IMR-90 (cell line): ENCODE measurements around the gene CENPP. TPM values are rescaled to one million over a fixed set of nuclear protein-coding genes. Genes with fewer than 3 reads are reported as not detected.

Source experiments
- ATAC-seq: fragments of 200-7000 bp; cut with Tn5 transposase; 2 replicates; pipeline ENCODE4 v1.9.1; 2020; ENCODE audit warnings: low read depth, mild to moderate bottlenecking, moderate library complexity
- Bru-seq: library from RNA; stranded (reverse); fragments of 400-500 nt; gene quantifications from one replicate; lab custom pipeline; 2021; lab: Mats Ljungman, UMichigan
- BruChase-seq, 2 experiments: library from RNA; stranded (reverse); fragments of 400-500 nt; gene quantifications; one replicate each; lab custom pipeline; 2021; lab: Mats Ljungman, UMichigan
- BruUV-seq: library from RNA; stranded (reverse); fragments of 400-500 nt; replicated peaks from 2 replicates; lab custom pipeline; 2021; lab: Mats Ljungman, UMichigan
- CTCF ChIA-PET: fragments of 300-600 bp; formaldehyde crosslinking; extraction: SDS; loops from one replicate; lab custom pipeline; 2021; ENCODE audit warnings: antibody characterized with exemption; lab: Yijun Ruan, JAX
- POLR2A ChIA-PET: fragments of 300-600 bp; sonication (Branson Sonifier 250); formaldehyde crosslinking; loops from one replicate; lab custom pipeline; 2022; ENCODE audit warnings: antibody characterized with exemption; ENCODE audit not compliant: unreplicated experiment; lab: Charles Lee
- DNase-seq: peaks from one replicate; pipeline ENCODE4 v3.0.0; 2013
- H2AFZ ChIP-seq: replicated peaks from 2 replicates; pipeline ENCODE3; 2013; ENCODE audit warnings: low read length, mild to moderate bottlenecking; ENCODE audit not compliant: poor library complexity
- H2AK5ac ChIP-seq: 2 replicates; pipeline ENCODE4 v1.6.1; 2013; ENCODE audit warnings: low read depth, low read length, inconsistent platforms
- H2AK9ac ChIP-seq: replicated peaks from 2 replicates; pipeline ENCODE3; 2013; ENCODE audit warnings: mild to moderate bottlenecking, low read depth, low read length, moderate library complexity; ENCODE audit not compliant: poor library complexity
- H2BK120ac ChIP-seq: 2 replicates; pipeline ENCODE4 v1.6.1; 2013; ENCODE audit warnings: low read depth, low read length, inconsistent platforms
- H2BK15ac ChIP-seq: 3 replicates; pipeline ENCODE4 v1.6.1; 2013; ENCODE audit warnings: low read depth, low read length, inconsistent platforms
- H2BK20ac ChIP-seq: 2 replicates; pipeline ENCODE4 v1.6.1; 2013; ENCODE audit warnings: low read depth, mild to moderate bottlenecking, inconsistent platforms, low read length, moderate library complexity
- H2BK5ac ChIP-seq: 2 replicates; pipeline ENCODE4 v1.6.1; 2013; ENCODE audit warnings: mild to moderate bottlenecking, low read depth, low read length, inconsistent platforms; ENCODE audit not compliant: poor library complexity, severe bottlenecking
- H3K14ac ChIP-seq: replicated peaks from 2 replicates; pipeline ENCODE4 v1.6.1; 2013; ENCODE audit warnings: low read depth, low read length, inconsistent platforms
- H3K18ac ChIP-seq: 2 replicates; pipeline ENCODE4 v1.6.1; 2013; ENCODE audit warnings: low read depth, low read length, control low read depth
- H3K23ac ChIP-seq: 2 replicates; pipeline ENCODE4 v1.6.1; 2013; ENCODE audit warnings: low read depth, low read length, inconsistent platforms
- H3K27ac ChIP-seq: 2 replicates; pipeline ENCODE4 v1.5.1; 2013; ENCODE audit warnings: mild to moderate bottlenecking, control low read depth, low read length; ENCODE audit not compliant: insufficient read depth
- H3K27me3 ChIP-seq: 2 replicates; pipeline ENCODE4 v1.6.1; 2013; ENCODE audit warnings: low read length; ENCODE audit not compliant: control insufficient read depth, insufficient read depth
- H3K36me3 ChIP-seq: 2 replicates; pipeline ENCODE4 v1.6.1; 2013; ENCODE audit warnings: low read length, mixed read lengths; ENCODE audit not compliant: control insufficient read depth, insufficient read depth
- H3K4ac ChIP-seq: 2 replicates; pipeline ENCODE4 v1.6.1; 2013; ENCODE audit warnings: low read depth, low read length, inconsistent platforms
- H3K4me1 ChIP-seq: 2 replicates; pipeline ENCODE4 v1.6.1; 2013; ENCODE audit warnings: low read length, mixed read lengths; ENCODE audit not compliant: control insufficient read depth, insufficient read depth
- H3K4me2 ChIP-seq: 2 replicates; pipeline ENCODE4 v1.6.1; 2013; ENCODE audit warnings: low read depth, mild to moderate bottlenecking, control low read depth, low read length, moderate library complexity
- H3K4me3 ChIP-seq: 2 replicates; pipeline ENCODE4 v1.5.1; 2013; ENCODE audit warnings: low read depth, mild to moderate bottlenecking, control low read depth, low read length, moderate library complexity; ENCODE audit not compliant: insufficient read depth
- H3K56ac ChIP-seq: 2 replicates; pipeline ENCODE4 v1.6.1; 2013; ENCODE audit warnings: low read length, inconsistent platforms; ENCODE audit not compliant: insufficient read depth; ENCODE audit errors: extremely low read depth
- H3K79me1 ChIP-seq, 2 experiments: 2 replicates each; pipeline ENCODE4 v1.6.1; 2013; ENCODE audit warnings: low read length in 2 of 2, inconsistent platforms in 1 of 2, low read depth in 1 of 2
- H3K9ac ChIP-seq: 2 replicates; pipeline ENCODE4 v1.6.1; 2013; ENCODE audit warnings: low read depth, low read length, control low read depth
- H3K9me1 ChIP-seq: 2 replicates; pipeline ENCODE4 v1.6.1; 2013; ENCODE audit warnings: low read length, inconsistent platforms; ENCODE audit not compliant: insufficient read depth
- H3K9me3 ChIP-seq: 2 replicates; pipeline ENCODE4 v1.6.1; 2013; ENCODE audit warnings: low read length; ENCODE audit not compliant: control insufficient read depth, insufficient read depth
- H4K20me1 ChIP-seq: 2 replicates; pipeline ENCODE4 v1.6.1; 2013; ENCODE audit warnings: low read length, inconsistent platforms; ENCODE audit not compliant: insufficient read depth
- H4K5ac ChIP-seq: 2 replicates; pipeline ENCODE4 v1.6.1; 2013; ENCODE audit warnings: mild to moderate bottlenecking, low read depth, low read length, control low read depth
- H4K8ac ChIP-seq, 2 experiments: 2 replicates each; pipeline ENCODE4 v1.6.1; 2013; ENCODE audit warnings: low read depth in 2 of 2, low read length in 2 of 2, control low read depth in 1 of 2, inconsistent platforms in 1 of 2
- H4K91ac ChIP-seq: 2 replicates; pipeline ENCODE4 v1.6.1; 2013; ENCODE audit warnings: low read depth, low read length, inconsistent platforms; ENCODE audit not compliant: insufficient read depth
- BHLHE40 ChIP-seq: fragments of 150-350 bp; IDR thresholded peaks from 2 replicates; pipeline ENCODE4 v1.6.1; 2016; ENCODE audit warnings: mild to moderate bottlenecking, low read depth, low read length
- CHD1 ChIP-seq: IDR thresholded peaks from 2 replicates; pipeline ENCODE4 v1.6.1; 2012; ENCODE audit warnings: low read depth, low read length, improper control_type of control experiment
- MAZ ChIP-seq: IDR thresholded peaks from 2 replicates; pipeline ENCODE4 v1.6.1; 2012; ENCODE audit warnings: low read depth, mild to moderate bottlenecking, low read length, improper control_type of control experiment, moderate library complexity, borderline replicate concordance
- MXI1 ChIP-seq: IDR thresholded peaks from 2 replicates; pipeline ENCODE4 v1.6.1; 2012; ENCODE audit warnings: low read depth, mild to moderate bottlenecking, low read length, moderate library complexity, borderline replicate concordance
- NFE2L2 ChIP-seq: fragments of 150-350 bp; IDR thresholded peaks from 2 replicates; pipeline ENCODE4 v1.6.1; 2016; ENCODE audit warnings: low read depth, mild to moderate bottlenecking, low read length
- POLR2A ChIP-seq: IDR thresholded peaks from 2 replicates; pipeline ENCODE4 v1.6.1; 2012; ENCODE audit warnings: mild to moderate bottlenecking, low read depth, low read length
- RAD21 ChIP-seq: IDR thresholded peaks from 2 replicates; pipeline ENCODE4 v1.6.1; 2012; ENCODE audit warnings: low read length, improper control_type of control experiment
- SMC3 ChIP-seq: fragments of 150-350 bp; IDR thresholded peaks from 2 replicates; pipeline ENCODE4 v1.6.1; 2016; ENCODE audit warnings: low read depth, mild to moderate bottlenecking, antibody characterized with exemption, low read length, moderate library complexity
- WGBS, 2 experiments: methylation state at CpG; one replicate each; pipeline versions ENCODE4 v1.1.5 to v1.1.7; 2013; ENCODE audit warnings: missing lambda C conversion rate in 2 of 2; ENCODE audit not compliant: insufficient read length in 1 of 2; ENCODE audit errors: extremely low coverage in 2 of 2; 5-methylcytosine and 5-hydroxymethylcytosine counted together
- dilution Hi-C: fragments of 300-500 bp; cut with HindIII; formaldehyde crosslinking; loops from one replicate; pipeline ENCODE4 v1.14.3; 2018; ENCODE audit warnings: low sequenced_read_pairs; ENCODE audit not compliant: unreplicated experiment
- in situ Hi-C: fragments of 300-500 bp; cut with MboI; formaldehyde crosslinking; loops from 3 replicates; pipeline ENCODE4 v1.14.3; 2019; ENCODE audit warnings: low sequenced_read_pairs, inconsistent platforms, mixed read lengths
- intact Hi-C: fragments of 100-400 bp; cut with micrococcal nuclease; formaldehyde crosslinking; loops from 2 replicates; pipeline ENCODE4 v1.10.0; 2022
- long read RNA-seq: library from polyadenylated mRNA; unstranded; transcript quantifications from one replicate; pipeline ENCODE4 v2.0.0, GENCODE V29; 2021; ENCODE audit not compliant: unreplicated experiment
- polyA plus RNA-seq, 3 experiments: library from polyadenylated mRNA; depleted of rRNA; stranded (reverse); fragments of >200 nt; gene quantifications; 2 replicates each; pipeline ENCODE4 v1.2.3, GENCODE V29; 2012; ENCODE audit warnings: low replicate concordance in 1 of 3
- total RNA-seq: library from RNA; depleted of rRNA; stranded (reverse); fragments of >200 nt; gene quantifications from 2 replicates; pipeline ENCODE4 v1.2.3, GENCODE V29; 2012; rRNA removed
- TF ChIP-seq, protein P1 (sequence below): fragments of 150-350 bp; IDR thresholded peaks from 2 replicates; pipeline ENCODE4 v1.6.1; 2017; ENCODE audit warnings: mild to moderate bottlenecking, antibody characterized with exemption, low read length, low read depth

CENPP gene
- total RNA-seq (1.4 and 3.6 TPM in 2 replicates), polyA plus RNA-seq (2012; rRNA removed) (0.90 and 2.0 TPM in 2 replicates), Bru-seq, nascent RNA (percentile 52 among the genes with signal in this experiment), BruChase-seq, experiment 1, labeled RNA remaining after a 6-hour chase (percentile 72 among the genes with signal in this experiment), BruChase-seq, experiment 2, labeled RNA remaining after a 2-hour chase (percentile 67 among the genes with signal in this experiment)
- 0.32 and 0.49 TPM in 2 replicates for polyA plus RNA-seq (2012; cell fraction: cytosol; rRNA removed)
- polyA plus RNA-seq (2012; cell fraction: nucleus; rRNA removed; ENCODE audit: low replicate concordance) = 1.2 TPM in 2 replicates
- long read RNA-seq = 0 reads

DNA sequence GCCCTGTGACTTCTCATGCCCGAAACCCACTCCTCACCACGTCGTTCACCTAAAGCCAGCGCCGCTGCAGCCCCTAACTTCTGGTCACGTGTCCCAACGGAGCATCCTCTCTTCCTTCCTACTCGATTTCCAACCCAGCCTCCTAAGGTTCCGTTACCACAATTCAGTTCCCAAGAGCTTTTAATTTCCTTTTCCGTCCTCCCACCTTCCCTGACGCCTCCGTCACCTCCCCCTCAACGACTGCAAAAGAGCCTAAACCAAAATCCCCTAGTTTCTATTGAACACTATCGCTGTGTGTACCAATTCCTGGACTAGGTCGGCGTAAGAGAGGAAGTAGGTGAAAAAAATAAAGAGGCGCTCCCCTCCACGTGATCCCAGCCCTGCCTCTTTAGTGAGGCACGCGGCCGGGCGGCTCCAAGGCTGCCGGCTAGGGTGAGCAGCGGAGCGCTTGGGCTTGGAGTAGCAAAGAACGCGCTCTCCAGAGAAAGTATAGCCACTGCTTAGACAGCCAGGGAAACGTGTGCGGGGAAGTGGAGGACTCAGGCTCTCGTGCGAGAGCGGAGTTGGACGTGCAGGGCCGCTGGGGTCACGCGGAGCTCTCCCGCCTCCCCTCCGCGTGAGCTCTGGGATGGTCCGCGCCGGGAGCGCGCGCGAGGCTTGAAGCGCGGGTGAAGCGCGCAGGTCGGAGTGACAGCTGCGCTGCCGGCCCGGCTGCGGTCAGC is at the start of gene CENPP, which contains the start of gene NOL8:
Gene CENPP, plus strand, starts transcription at position 685 of the 722 bp plus-strand sequence.
Gene NOL8, minus strand, starts transcription at position 82 of the 722 bp plus-strand sequence. CDS start 1,189 bp downstream, outside the sequence.
- dilution Hi-C loops = no loop called here
- CTCF ChIA-PET = interaction anchor here (0.7 to 1.5 kb wide), 4 partner anchors 114 to 284 kb away, joined by 3 to 7 read pairs (median 4); no protein-coding TSS in a partner anchor
- peak within 1 kb of the TSS; percentile 97 for H3K4me2 ChIP-seq
- H2BK5ac ChIP-seq = peak within 1 kb of the TSS; percentile 99
- peak within 1 kb of the TSS; percentile 100 for H2BK120ac ChIP-seq
- 0 out of 2 replicates have a peak within 1 kb of the TSS, but pooled peaks have one; percentile 57 for H2AK5ac ChIP-seq
- H3K27me3 ChIP-seq = no peaks in the 10 kb centered on the region
- peak within 1 kb of the TSS; percentile 98 for H2BK15ac ChIP-seq
- in situ Hi-C loops = loop anchor here (5.0 to 25.0 kb wide), 2 partner anchors 312 to 462 kb away; no protein-coding TSS in a partner anchor
- peak within 1 kb of the TSS; percentile 99 for H2AFZ ChIP-seq
- H4K91ac ChIP-seq = peak within 1 kb of the TSS; percentile 100
- WGBS, 2 experiments = 0% methylated on average over 34 of the region's 55 CpGs; no CpG with 5 or more reads in 1 of the 2 experiments
- H3K4ac ChIP-seq = peak within 1 kb of the TSS; percentile 100
- no peaks in the 10 kb centered on the region for H4K20me1 ChIP-seq
- H4K5ac ChIP-seq = peak within 1 kb of the TSS; percentile 95
- H3K4me1 ChIP-seq = no peaks in the 10 kb centered on the region
- H3K27ac ChIP-seq = peak within 1 kb of the TSS; percentile 96
- peak within 1 kb of the TSS; percentile 98 for H2AK9ac ChIP-seq
- POLR2A ChIA-PET = no interaction called here
- H3K14ac ChIP-seq = peak within 1 kb of the TSS; percentile 100
- H3K18ac ChIP-seq = peak within 1 kb of the TSS; percentile 98
- H3K36me3 ChIP-seq = 0 out of 2 replicates have a peak, but pooled peaks cover 3% of the 10 kb centered on the region
- peak within 1 kb of the TSS; percentile 64 for H3K4me3 ChIP-seq
- ATAC-seq = peak; percentile 95
- peak within 1 kb of the TSS; percentile 100 for H2BK20ac ChIP-seq
- intact Hi-C loops = no loop called here
- peaks cover 16 to 38% of the 10 kb centered on the region in 2 experiments for H3K79me1 ChIP-seq
- H3K56ac ChIP-seq = peak within 1 kb of the TSS; percentile 100
- H3K23ac ChIP-seq = peak within 1 kb of the TSS; percentile 100
- BruUV-seq = no TSS peak
- peak within 1 kb of the TSS; percentile 76 to 100 for H4K8ac ChIP-seq
- TF ChIP-seq POLR2A (peak; percentile 75; the same call in 1 of the 2 replicates), RAD21 (peak; percentile 9; the same call in 1 of the 2 replicates), BHLHE40 (peak; percentile 96), NFE2L2 (no peak), MXI1 (peak; percentile 94), MAZ (peak; percentile 39; the same call in 1 of the 2 replicates), CHD1 (peak; percentile 99; the same call in 1 of the 2 replicates), SMC3 (no peak)
- TF ChIP-seq, protein P1, sequence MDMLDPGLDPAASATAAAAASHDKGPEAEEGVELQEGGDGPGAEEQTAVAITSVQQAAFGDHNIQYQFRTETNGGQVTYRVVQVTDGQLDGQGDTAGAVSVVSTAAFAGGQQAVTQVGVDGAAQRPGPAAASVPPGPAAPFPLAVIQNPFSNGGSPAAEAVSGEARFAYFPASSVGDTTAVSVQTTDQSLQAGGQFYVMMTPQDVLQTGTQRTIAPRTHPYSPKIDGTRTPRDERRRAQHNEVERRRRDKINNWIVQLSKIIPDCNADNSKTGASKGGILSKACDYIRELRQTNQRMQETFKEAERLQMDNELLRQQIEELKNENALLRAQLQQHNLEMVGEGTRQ = peak; percentile 93
- H3K9me3 ChIP-seq = no peaks in the 10 kb centered on the region
- H3K9me1 ChIP-seq = no peaks in the 10 kb centered on the region
- peak; percentile 86 for DNase-seq
- peak within 1 kb of the TSS; percentile 98 for H3K9ac ChIP-seq
